K562 (cell line): ENCODE data around the gene TMOD3.

ENCODE experiments used
- CCAR2 ChIP-seq: fragments of 200-400 bp; formaldehyde crosslinking; IDR thresholded peaks from 2 replicates; pipeline ENCODE4 v1.6.1; 2017; ENCODE audit warnings: mild to moderate bottlenecking, low read depth, low read length
- CTCF ChIP-seq, 3 experiments: IDR thresholded peaks in 2 of 3; conservative IDR thresholded peaks in 1 of 3; 2 replicates each; pipeline ENCODE4 v1.5.1; 2011 to 2012; ENCODE audit warnings: low read length in 3 of 3, mild to moderate bottlenecking in 3 of 3, control low read depth in 2 of 3, improper control_type of control experiment in 1 of 3, inconsistent platforms in 1 of 3, low read depth in 1 of 3, mixed read lengths in 1 of 3, moderate library complexity in 1 of 3; ENCODE audit not compliant: insufficient read depth in 2 of 3
- FUS ChIP-seq: fragments of 200-400 bp; formaldehyde crosslinking; optimal IDR thresholded peaks from 2 replicates; pipeline ENCODE3; 2017; ENCODE audit warnings: low read depth, low read length
- RNF219 ChIP-seq: fragments of 250-450 bp; sonication (Bioruptor Pico); IDR thresholded peaks from 2 replicates; pipeline ENCODE4 v1.5.0; 2022; ENCODE audit warnings: mild to moderate bottlenecking
- ZBTB1 ChIP-seq: sonication (generic); formaldehyde crosslinking; IDR thresholded peaks from 2 replicates; pipeline ENCODE4 v1.8.1; 2023; ENCODE audit warnings: missing genetic modification reagents, low read depth, mild to moderate bottlenecking, borderline replicate concordance
- ZBTB8A ChIP-seq: fragments of 450-650 bp; IDR thresholded peaks from 2 replicates; pipeline ENCODE4 v1.6.1; 2018; ENCODE audit warnings: mild to moderate bottlenecking, moderate library complexity; ENCODE audit not compliant: partially characterized antibody

- TF ChIP-seq CTCF (IDR thresholded peaks at IDR 0.05 in 2 of 3, conservative IDR thresholded peaks at IDR 0.05 in 1 of 3; ENCODE audit: insufficient read depth in 2 of 3, low read depth in 1 of 3, low read length in 3 of 3) (no peak), ZBTB8A (no peak), CCAR2 (no peak), ZBTB1 (CRISPR knock-in tag) (no peak), RNF219 (no peak), FUS (no peak)
Measured at GRCh38 chr15:51814606-51815005, 14.8 kb upstream of the TMOD3 start.
